Chondrocyte (in vitro differentiated cells): Measurements from ENCODE around the gene ESYT2. TPM values are rescaled to one million over a fixed set of nuclear protein-coding genes. Genes with fewer than 3 reads are reported as not detected.

Source experiments
- DNase-seq: peaks from one replicate; pipeline ENCODE4 v3.0.0; 2021; ENCODE audit warnings: mixed read lengths, low spot score
- H3K27ac Mint-ChIP-seq: one replicate; pipeline ENCODE4 v1.8.0; 2021; ENCODE audit warnings: mild to moderate bottlenecking, moderate library complexity, mixed read lengths; ENCODE audit not compliant: unreplicated experiment
- H3K27me3 Mint-ChIP-seq: 2 replicates; pipeline ENCODE4 v1.8.0; 2021; ENCODE audit warnings: low read depth, mixed read lengths
- H3K36me3 Mint-ChIP-seq: 2 replicates; pipeline ENCODE4 v1.8.0; 2021; ENCODE audit warnings: low read depth, mixed read lengths
- H3K4me1 Mint-ChIP-seq: 2 replicates; pipeline ENCODE4 v1.8.0; 2021; ENCODE audit warnings: low read depth, mild to moderate bottlenecking, mixed read lengths
- H3K4me3 Mint-ChIP-seq: one replicate; pipeline ENCODE4 v1.8.0; 2021; ENCODE audit warnings: mild to moderate bottlenecking, moderate library complexity, mixed read lengths; ENCODE audit not compliant: unreplicated experiment
- H3K9me3 Mint-ChIP-seq: 2 replicates; pipeline ENCODE4 v1.8.0; 2021; ENCODE audit warnings: low read depth, mixed read lengths
- CTCF ChIP-seq: fragments of 200-600 bp; sonication (generic); IDR thresholded peaks from 2 replicates; pipeline ENCODE4 v1.5.0; 2021; ENCODE audit warnings: antibody characterized with exemption, mild to moderate bottlenecking, moderate library complexity
- total RNA-seq: library from RNA; stranded (reverse); gene quantifications from 3 replicates; pipeline ENCODE4 v1.2.1, GENCODE V29; 2021

ESYT2 gene
- total RNA-seq, 1 donor from 2014 or later = 108 TPM

- Mint-ChIP-seq H3K27ac (peak overlapping the region; percentile 91), H3K36me3 (peaks cover 4% of the 10 kb centered on the region), H3K9me3 (no peaks in the 10 kb centered on the region), H3K4me1 (peaks cover 74% of the 10 kb centered on the region), H3K27me3 (no peaks in the 10 kb centered on the region), H3K4me3 (peak overlapping the region; percentile 17)
- no peak for TF ChIP-seq CTCF
- no peak for DNase-seq
Observed at GRCh38 chr7:158811894-158812293, 17.4 kb downstream of the ESYT2 start.

GRCh38 chr7:158811461-158811860 lies 17.8 kb downstream of the ESYT2 start:
- Mint-ChIP-seq H3K9me3 (no peaks in the 10 kb centered on the region), H3K27ac (peak overlapping the region; percentile 91), H3K4me1 (peaks cover 69% of the 10 kb centered on the region), H3K4me3 (peak overlapping the region; percentile 17), H3K27me3 (no peaks in the 10 kb centered on the region), H3K36me3 (peaks cover 4% of the 10 kb centered on the region)
- TF ChIP-seq CTCF = no peak
- DNase-seq = no peak

DNA sequence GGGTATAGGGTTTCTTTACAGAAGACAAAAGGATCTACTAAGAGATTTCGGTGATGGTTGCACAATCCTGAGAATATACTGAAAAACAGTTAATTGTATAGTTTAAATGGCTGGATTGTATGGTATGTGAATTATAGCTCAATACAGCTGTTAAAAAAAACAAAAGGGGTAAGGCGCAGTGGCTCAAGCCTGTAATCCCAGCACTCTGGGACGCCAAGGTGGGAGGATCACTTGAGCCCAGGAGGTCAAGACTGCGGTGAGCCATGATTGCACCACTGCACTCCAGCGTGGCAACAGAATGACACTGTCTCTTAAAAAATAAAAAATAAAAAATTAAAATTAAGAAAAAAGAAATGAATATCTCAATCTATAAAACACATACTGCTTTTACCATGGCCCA lies 18.5 kb downstream of the ESYT2 start:
- peaks cover 67% of the 10 kb centered on the region for H3K4me1 Mint-ChIP-seq
- no peaks in the 10 kb centered on the region for H3K9me3 Mint-ChIP-seq
- TF ChIP-seq CTCF = no peak

GRCh38 chr7:158809596-158809995 lies 19.7 kb downstream of the ESYT2 start:
- Mint-ChIP-seq H3K9me3 (no peaks in the 10 kb centered on the region), H3K27ac (no peak overlapping the region), H3K36me3 (peaks cover 5% of the 10 kb centered on the region), H3K27me3 (no peaks in the 10 kb centered on the region), H3K4me3 (no peak overlapping the region), H3K4me1 (peaks cover 62% of the 10 kb centered on the region)
- no peak for TF ChIP-seq CTCF
- DNase-seq = no peak

More for the DNA sequence above, 18.5 kb downstream of the ESYT2 start:
- no peak for DNase-seq
- H3K4me3 Mint-ChIP-seq = no peak overlapping the region
- H3K27me3 Mint-ChIP-seq = no peaks in the 10 kb centered on the region
- H3K27ac Mint-ChIP-seq = peak overlapping the region; percentile 25
- H3K36me3 Mint-ChIP-seq = peaks cover 4% of the 10 kb centered on the region

GRCh38 chr7:158808126-158808525 lies 21.2 kb downstream of the ESYT2 start:
- H3K27ac Mint-ChIP-seq = no peak overlapping the region
- no peak for DNase-seq
- H3K36me3 Mint-ChIP-seq = peaks cover 6% of the 10 kb centered on the region
- H3K27me3 Mint-ChIP-seq = no peaks in the 10 kb centered on the region
- H3K4me1 Mint-ChIP-seq = peaks cover 60% of the 10 kb centered on the region
- TF ChIP-seq CTCF = no peak
- no peak overlapping the region for H3K4me3 Mint-ChIP-seq
- H3K9me3 Mint-ChIP-seq = no peaks in the 10 kb centered on the region
